GM19395 (cell line): ENCODE measurements around the gene COL19A1.
"Not testable (repeated sequence)": the region's sequence is repeated elsewhere in the genome, so short reads cannot be mapped to it uniquely, and the experiment has no call there.

ENCODE experiments used
- ATAC-seq: cut with Tn5 transposase; IDR thresholded peaks from one replicate; pipeline ENCODE4 v1.9.1; 2021; ENCODE audit warnings: mild to moderate bottlenecking, moderate library complexity; ENCODE audit not compliant: unreplicated experiment

COL19A1 gene

DNA sequence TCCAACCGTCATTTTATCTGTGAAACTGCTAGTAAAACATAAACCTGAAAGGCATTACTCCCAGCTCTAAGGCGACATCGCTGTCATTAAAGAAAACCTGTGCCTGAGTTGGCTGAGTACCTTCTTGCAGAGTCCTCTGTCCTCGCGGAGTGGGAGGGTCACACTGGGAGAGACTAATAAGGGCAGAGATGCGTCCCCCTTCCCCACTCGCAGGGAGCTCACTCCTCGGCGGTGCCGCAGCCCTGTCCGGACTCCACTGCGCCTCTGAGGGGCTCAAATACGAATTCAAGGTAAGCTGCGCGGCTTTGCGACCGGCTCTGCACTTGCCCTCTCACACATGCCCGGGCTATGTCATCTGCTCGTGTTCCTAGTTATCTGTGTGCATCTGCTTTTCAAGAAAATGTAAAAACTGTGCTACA lies at the start of gene COL19A1:
Gene COL19A1 (plus strand): TSS at position 206 of the 419 bp plus-strand sequence. CDS start 13,012 bp downstream, outside the sequence.
- peak; percentile 68 for ATAC-seq

DNA sequence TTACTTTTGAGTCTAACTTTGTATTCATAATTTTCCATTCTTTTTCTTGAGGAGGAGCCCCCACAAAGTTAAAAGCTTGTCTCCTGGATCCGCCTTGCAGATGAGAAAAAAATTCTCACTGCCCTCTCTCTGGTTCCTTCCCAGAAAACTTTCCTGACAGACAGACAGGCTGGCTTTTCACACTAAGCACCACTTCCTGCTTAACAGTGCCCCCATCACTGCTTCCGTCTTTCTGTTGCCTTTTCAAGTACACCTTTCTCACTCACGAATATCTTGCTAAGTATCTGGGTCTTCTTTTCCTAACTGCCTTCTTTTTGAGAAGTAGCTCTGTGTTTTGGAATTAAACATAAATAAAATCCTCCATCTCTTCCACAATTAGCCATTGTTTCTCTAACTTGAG lies 49.8 kb upstream of the COL19A1 start:
- peak; percentile 33 for ATAC-seq

DNA sequence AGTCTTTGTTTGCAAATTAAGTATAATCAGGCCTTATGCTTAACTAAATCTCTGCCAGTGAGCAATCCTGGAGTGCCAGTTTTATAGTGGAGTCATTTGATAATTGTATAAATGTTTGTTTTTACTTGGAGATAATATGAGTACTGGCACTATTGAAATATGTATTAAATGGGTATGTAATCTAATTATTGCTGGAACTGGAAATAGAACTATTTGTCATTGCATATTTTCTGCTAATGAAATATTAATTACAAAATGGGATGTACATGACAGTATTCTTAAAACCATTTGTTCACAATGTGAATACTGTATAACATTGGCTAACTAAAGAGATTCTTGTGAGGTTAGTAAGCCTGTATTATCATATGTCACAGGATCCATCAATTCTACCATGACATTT lies 49.0 kb upstream of the COL19A1 start:
- no peak for ATAC-seq

DNA sequence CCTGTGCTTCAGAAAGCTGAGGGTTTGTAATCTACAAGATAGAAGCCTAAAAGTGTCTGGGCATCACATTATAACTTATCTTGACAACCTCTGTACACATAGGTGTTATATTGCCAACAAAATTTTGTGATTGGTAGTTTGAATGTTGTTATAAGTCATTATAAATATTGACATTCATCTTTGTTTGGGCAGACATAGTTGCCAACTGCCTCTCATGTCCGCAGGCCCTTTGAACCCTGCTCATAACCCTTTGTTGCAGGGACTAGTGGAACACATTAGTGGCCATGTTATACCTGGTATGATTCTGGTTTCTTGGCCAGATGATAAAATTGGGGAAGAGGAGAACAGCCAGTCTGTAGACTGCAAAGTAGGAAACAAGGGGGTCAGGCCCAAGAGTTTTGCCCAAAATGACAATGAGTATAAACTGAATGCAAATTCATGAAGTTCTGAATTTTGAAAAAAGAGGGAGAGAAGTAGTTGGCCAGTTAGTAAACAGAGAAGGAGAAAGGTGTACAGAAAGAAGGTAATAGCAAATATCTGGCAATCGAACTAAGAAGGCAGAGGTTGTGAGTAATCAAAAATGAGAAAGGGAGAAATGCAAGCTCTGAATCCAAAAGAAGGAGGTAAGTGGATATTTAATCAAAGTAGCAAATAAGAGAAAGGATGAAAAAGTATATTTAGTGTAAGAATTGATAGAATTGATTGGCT lies 48.0 kb upstream of the COL19A1 start:
- no peak for ATAC-seq

DNA sequence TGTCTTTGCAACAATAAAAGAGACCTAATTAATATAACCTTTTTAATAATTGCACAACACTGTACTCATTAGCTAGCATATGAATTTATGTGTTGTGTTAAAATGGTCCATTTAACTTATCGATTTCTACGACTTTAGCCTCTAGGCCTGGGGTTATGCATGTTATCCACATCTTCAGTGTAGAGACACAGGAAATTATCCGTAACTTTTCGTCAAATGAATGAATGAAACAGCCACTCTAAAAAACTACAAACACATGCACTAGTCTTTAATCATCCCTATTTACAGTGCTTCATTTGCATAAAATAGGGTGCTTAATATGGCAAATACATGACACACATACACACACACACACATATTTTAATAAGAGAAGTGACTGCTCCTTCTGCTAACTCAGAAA lies 47.2 kb upstream of the COL19A1 start:
- no peak for ATAC-seq

DNA sequence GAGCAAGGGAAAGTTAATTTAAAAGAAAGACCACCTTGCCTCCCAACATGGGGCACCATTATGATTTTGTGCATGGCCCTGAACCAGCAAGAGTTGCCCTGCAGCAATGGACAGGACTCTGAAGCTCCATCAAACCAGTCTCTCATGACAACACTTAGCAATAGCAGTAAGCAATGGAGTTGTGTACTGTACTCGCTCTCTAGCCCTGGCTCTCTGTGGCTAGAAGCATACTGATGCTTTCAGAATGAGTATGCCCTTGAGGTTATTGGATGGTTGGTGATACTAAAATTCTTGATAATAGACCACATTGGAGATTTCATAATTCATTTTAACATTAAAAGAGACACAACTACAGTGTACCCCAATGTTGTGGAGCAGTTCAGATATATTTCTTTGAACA lies 46.3 kb upstream of the COL19A1 start:
- ATAC-seq = no peak

DNA sequence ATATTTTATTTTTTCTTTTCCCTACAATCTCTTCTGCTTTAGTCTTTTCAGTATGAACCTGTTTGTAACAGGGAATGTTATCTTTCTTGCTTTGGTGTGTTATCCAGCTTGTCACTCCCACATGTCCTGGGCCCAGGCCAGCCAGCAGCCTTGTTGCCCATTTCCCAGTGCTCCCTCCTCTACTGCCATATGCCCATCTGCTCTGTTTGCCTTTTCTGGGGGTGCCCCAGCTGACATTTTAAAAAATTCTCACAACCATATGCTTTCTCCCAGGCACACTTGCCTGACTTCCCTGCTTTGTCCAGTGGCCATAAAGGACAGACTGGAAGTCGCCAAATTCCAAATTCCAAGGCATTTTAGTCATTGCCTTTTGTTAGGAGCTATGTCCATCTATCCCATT lies 45.9 kb upstream of the COL19A1 start:
- ATAC-seq = no peak

DNA sequence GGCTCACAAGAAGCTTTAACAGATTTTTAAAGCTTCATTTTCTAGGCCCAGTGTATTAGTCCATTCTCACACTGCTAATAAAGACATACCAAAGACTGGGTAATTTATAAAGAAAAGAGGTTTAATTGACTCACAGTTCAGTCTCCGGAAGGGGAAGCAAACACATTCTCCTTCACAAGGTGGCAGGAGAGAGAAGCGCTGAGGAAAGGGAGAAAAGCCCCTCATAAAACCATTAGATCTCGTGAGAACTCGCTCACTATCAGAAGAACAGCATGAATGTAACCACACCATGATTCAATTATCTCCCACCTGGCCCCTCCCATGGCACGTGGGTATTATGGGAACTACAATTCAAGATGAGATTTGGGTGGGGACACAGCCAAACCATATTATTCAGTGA lies 42.0 kb upstream of the COL19A1 start:
- not testable (repeated sequence) for ATAC-seq

DNA sequence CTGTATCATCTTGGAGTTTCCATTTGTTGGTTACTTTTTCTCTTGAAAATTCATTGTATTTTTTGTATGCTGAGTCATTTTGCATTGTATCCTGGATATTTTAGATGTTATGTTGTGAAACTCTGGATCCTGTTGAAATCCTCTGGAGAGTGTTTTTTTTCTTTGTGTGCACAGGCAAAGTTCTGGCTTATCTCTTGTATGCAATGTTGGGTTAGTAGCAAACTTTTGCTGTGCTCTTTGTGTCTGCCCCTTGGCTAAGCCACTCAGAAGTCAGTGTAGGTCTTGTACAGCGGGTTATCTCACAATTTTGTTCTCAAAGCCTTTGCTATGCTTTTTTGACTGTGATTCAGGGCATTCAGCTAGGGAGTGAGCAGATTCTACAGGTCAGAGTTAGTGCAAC lies 40.5 kb upstream of the COL19A1 start:
- ATAC-seq = no peak

DNA sequence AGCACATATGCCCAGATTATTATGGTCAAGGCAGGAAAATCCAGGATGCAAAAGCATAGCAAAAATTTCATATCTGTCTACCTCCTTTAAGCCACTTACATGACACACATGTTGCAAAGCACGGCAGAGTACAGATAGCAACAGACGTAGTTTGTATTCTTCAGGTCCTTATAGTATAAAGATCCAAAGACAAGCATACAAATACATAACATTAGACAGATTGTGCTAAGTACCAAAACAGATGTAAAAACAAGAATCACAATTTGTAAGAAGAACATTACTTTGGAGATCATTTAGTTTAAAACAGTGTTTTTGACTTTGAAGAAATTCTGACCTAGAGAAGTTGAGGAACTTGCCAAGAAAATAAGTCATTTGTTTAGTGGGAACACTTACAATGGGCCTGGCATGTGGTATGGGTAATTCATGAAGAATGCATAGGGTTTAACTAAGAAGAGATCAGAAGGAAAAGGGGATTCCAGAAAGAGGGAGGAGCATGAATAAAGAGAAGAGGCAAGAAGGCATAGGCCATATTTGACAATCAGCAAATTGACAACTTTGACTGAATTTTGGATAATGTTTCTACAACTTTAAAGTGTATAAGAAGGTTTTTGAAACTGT lies 39.0 kb upstream of the COL19A1 start:
- ATAC-seq = no peak

DNA sequence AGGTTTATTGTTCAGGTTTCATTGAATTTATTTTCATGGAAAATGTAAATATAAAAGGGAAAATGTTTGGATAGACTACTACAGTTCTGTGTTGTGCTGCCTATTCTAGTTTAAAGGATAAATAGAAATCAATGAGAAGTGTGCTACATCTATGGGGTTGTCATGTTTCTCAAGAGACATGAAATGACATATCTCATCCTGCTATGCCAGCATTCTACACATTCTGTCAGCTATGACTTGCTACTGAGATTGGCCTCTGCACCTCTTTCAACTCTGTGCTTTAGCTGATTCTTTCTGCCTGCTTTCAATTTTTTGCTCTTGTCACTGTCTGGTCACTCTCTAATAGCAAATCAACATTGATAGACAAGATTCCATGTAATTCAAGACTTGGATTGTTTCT lies 33.8 kb upstream of the COL19A1 start:
- no peak for ATAC-seq

DNA sequence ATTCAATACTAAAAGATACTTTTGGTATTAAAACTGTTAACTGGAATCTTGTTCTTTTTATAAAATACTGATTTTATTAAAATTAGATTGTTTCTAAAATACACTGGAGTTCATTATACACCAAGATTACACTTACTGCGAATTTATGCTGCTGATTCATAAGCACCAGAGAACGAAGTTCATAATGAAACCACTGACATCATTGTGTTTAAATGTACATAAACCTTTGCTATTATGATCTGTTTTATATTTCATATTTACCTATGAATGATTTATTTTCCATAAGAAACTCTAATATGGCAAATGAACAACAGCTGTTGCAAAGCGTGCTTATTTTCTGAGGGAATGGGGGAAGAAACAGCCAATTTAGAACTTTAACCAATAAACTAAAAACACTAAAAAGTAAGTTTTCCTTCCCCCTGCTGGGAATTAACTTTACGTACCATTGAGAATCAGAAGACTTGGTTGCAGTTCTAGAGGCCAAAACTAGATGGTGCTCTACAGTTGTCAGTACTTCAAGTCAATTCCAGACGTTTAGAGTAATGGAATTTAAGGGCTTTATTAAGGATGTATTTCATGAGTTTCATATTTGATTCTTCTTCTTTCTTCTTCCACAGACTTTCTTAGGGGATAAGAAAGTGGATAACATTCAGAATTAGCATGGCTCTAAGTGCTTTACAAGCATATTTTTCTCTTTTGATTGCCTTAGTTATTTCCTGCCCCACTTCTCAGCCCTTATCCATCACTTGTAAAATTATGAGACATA lies 30.8 kb upstream of the COL19A1 start:
- ATAC-seq = peak; percentile 92

DNA sequence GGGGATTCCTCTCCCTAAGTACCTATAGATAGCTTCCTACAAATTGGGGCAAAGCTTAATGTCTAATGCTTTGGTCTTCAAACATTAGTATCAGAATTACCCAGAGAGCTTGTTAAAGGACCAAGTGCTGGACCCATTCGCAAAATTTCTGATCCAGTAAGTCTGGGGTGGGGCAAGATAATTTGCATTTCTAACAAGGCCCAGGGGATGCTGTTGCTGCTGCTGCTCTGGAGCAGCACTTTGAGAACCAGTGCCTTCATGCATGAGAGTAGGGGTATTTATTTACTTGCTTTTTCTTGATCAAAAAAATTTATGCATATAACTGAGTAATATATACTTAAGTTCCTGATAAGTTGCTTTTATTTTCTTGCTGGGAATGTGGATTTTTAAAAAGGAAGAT lies 24.5 kb upstream of the COL19A1 start:
- no peak for ATAC-seq

DNA sequence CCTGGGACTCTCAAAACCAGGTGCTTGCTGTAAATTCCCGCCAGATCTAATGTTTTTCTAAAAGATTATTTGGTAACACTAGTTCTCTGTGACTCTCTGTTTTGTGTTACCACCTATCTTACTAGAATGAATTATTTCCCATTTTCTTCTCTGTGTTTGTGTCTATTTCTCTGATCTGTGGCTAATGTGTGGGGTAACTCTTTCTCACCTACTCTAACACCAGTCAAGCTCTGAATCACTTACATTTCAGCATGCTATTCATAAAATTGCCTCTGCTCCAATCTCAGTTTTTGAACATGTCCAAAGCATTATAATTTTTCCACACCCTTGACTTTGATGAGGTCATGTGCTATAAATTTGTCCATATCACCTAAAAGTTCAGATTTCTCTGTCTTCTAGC lies 23.2 kb upstream of the COL19A1 start:
- no peak for ATAC-seq

DNA sequence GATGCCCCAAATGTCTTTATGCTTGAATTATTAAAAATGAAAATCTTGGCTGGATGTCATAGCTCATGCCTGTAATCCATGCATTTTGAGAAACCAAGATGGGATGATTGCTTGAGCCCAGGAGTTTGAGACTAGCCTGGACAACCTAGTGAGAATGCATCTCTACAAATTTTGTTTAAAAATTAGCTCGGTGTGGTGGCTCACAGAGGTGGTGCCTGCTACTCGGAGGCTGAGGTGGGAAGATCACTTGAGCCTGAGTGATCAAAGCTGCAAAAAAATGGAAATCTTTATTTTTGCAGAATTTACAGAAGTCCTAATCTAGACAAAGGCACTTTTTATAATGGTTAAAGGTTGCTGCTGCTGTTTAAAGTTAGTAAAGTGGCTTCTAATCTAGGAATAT lies 20.0 kb upstream of the COL19A1 start:
- ATAC-seq = no peak

DNA sequence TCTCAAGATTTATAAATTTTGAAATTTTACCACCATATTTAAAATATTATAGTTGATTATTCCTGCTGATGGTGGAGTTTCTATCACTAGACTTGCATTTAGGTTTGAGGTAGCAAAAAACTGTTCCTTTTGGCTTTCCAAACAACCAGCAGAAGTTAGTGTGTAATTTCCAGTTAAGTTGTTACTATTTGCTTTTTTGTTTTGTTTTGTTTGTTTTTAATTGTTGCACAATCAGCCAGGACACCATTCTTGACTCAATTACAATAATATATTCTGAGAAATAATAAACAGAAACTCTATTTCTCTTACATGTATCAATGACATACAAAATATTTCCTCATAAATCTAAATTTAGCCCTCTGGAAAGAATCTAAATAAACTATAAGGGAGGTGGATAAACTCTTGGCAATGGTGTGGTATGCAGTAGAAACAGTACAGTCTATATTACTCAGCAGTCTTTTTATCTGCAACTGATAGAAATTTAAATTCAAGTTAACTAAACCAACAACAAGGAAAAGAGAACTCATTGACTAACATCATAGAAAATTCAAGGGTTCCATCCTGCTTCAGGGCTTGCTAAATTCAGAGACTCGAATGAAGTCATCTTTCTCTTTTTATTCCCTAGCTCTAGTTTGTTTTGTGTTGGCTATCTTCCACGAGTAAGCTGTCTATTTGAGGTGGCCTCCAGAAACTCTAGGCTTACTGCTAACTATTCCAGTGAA lies 19.4 kb upstream of the COL19A1 start:
- no peak for ATAC-seq

DNA sequence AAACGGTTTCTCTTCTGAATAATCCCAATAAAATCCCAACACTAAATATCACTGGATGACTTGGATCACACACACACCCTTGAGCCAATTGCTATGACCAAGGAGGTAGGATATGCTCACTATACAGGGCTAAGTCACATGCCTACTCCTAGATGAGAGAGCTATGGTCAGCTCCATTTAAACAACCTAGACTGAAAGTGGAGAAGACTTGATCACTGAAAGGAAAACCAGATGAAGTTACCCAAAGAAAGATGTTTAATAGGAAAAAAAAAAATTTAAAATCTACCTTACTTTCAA lies 18.9 kb upstream of the COL19A1 start:
- ATAC-seq = no peak

DNA sequence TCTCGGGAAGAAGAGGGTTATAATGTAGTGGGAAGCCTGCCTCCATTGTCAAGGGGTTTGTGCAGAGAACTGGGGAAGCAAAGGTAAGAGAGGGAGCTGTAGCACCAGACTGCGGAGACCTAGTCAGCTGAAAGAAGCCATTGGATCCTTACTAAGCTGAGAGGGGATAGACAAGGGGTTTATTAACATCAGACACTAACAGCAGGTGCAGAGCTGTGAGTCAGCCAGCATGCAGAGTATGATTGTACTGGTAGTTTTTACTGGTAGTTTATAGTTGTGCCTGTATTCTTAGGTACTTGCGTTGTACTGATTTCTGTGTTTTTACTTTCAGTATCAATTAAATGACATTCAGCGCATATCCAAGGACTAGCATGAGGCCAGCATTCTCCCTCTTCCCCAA lies 17.8 kb upstream of the COL19A1 start:
- no peak for ATAC-seq

DNA sequence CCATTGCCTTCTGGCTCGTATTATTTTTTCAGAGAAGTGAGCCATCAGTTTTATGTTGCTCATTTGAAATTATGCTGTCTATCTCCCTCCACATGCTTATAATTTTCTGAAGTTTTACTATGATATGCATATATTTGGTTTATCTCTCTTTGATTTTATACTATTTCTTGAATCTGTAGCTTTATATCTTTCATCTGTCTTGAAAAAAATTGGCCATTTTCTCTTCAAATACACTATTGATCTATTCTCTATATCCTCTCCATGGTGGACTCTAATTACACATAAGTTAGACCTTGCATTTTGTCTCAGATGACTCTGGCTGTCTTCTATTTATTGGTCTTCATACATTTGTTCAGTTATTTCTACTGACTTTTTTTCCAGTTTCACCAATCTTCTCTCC lies 13.7 kb upstream of the COL19A1 start:
- ATAC-seq = no peak

DNA sequence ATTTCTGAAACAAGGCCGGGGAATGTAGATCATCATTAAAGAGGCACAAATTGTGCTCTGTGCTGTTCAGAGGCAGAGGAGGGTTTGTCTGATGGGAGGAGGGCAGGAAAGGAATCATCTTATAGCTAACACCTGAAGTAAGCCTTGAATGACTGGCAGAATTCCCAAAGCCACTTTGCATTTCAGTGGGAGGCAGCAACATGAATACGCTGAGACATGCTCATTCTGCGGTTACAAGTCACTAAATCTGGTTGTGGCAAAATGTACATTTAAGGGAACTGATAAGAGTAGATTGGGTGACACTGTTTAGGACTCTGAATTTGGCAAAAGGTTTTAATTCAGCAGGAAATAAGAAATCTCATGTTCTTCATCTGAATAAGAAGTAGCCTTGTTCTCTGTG lies 4.4 kb upstream of the COL19A1 start:
- no peak for ATAC-seq

DNA sequence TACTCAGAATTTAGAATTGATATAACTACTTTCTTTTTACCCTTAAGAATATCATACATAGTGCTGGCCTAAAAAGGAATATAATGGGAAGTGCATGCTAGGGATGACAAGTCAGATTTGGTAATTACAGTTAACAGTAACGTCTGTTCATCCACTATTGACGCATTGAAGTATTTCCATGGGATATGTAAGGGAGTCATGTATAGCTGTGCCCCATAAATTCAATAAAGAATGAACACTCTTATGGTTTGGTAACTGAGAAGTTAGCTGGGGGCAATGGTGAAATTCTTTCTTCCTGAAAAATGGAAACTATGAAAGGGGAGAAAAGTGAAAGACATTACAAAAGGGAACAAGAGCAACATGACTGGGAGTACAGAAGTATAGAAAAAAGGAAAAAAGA lies 2.6 kb upstream of the COL19A1 start:
- ATAC-seq = no peak

DNA sequence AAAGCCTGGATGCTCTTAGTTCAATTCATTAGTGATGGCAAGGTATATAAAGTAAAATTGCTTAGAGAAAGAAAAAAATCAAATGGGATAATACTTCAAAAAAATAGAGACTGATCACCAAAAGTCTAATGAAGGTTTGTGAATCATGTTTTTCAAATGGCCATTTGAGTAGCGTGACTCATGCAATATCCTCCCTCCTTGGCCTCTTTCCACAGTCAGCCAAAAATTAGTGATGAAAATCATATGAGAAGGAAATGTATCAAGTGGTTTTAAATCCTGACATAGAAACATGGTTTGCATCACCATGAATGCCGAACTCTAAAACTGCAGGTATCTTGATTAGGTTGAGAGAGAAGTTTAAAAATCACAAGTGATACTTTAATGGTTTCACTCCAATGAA lies 1.2 kb upstream of the COL19A1 start:
- ATAC-seq = no peak
